GM12865 (cell line): ENCODE measurements around the gene ACOT7.
A peak's percentile ranks its signal among the peaks of the same experiment; 100 is the strongest.

ENCODE experiments used
- DNase-seq: peaks from one replicate; pipeline ENCODE4 v3.0.0; 2010; ENCODE audit warnings: low read depth
- H3K4me3 ChIP-seq: 2 replicates; pipeline ENCODE4 v1.5.1; 2011; ENCODE audit warnings: mild to moderate bottlenecking, low read depth, low read length, control low read depth
- TF ChIP-seq, protein P1 (sequence below): IDR thresholded peaks from 2 replicates; pipeline ENCODE4 v1.5.1; 2011; ENCODE audit warnings: low read length, control low read depth, low read depth, inconsistent platforms; ENCODE audit not compliant: insufficient read depth; ENCODE audit errors: missing control alignments

Gene ACOT7

DNA sequence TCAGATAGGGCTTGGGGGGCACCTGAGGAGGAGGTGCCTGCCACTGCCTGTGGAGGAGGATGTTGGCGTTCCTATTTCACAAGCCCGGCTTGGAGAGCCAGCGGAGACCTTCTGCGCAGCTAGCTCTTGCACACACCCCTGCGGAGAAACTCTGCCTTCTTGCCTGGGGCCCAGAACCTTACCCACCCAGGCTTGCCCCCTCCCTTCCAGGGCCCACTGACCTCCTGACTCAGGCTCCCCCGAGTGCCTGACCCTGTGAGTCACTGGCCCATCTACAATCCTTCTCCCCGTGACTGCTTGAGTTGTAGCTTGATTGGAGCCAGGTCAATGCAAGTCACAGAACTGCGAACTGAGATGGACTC, 22.7 kb upstream of the ACOT7 start:
- TF ChIP-seq, protein P1, sequence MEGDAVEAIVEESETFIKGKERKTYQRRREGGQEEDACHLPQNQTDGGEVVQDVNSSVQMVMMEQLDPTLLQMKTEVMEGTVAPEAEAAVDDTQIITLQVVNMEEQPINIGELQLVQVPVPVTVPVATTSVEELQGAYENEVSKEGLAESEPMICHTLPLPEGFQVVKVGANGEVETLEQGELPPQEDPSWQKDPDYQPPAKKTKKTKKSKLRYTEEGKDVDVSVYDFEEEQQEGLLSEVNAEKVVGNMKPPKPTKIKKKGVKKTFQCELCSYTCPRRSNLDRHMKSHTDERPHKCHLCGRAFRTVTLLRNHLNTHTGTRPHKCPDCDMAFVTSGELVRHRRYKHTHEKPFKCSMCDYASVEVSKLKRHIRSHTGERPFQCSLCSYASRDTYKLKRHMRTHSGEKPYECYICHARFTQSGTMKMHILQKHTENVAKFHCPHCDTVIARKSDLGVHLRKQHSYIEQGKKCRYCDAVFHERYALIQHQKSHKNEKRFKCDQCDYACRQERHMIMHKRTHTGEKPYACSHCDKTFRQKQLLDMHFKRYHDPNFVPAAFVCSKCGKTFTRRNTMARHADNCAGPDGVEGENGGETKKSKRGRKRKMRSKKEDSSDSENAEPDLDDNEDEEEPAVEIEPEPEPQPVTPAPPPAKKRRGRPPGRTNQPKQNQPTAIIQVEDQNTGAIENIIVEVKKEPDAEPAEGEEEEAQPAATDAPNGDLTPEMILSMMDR = no peak
- no peak for DNase-seq
- H3K4me3 ChIP-seq = no peak overlapping the region

DNA sequence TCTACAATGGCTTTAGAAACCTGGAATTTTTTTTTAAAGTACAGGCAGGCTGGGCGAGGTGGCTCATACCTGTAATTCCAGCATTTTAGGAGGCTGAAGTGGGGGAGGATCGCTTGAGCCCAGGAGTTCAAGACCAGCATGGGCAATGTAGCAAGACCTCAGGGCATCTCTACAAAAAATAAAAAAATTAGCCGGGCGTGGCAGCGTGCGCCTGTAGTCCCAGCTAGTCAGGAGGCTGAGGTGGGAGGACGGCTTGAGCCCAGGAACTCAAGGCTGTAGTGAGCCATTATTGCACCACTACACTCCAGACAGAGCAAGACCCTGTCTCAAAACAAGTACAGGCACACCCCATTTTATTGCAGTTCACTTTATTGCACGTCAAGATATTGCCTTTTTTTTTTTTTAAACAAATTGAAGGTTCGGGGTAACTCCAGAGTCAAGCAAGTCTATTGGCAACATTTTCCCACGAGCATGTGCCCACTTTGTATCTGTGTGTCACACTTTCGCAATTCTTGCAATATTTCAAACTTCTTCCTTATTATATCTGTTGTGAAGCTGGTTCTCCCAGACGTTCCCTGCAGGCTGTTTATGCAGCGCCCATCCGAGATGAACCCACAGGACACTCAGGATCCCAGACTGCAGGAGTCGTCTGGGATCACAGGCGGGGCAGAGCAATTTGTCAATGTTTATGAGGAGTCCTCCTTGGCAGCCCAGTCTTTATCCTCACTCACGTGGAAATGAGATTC, 21.5 kb upstream of the ACOT7 start:
- no peak overlapping the region for H3K4me3 ChIP-seq
- DNase-seq = no peak

DNA sequence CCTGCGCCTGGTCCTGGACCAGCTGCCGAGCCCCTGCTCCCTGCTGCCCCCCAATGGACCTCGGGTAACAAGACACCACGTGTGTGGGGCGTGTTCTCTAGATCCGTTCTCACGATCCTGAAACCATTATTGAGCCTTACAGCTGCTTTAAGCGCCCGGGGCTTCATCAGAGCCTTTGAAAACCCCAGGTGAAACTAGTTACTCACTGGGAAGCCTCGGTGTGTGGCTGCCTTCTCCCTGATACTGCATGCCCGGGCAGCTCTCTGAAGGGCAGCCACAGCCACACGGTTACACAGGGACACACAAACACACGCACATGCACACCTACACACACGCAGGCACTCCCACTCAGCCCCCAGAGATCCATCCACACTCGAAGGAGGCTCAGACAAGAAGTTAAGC, 20.9 kb upstream of the ACOT7 start:
- TF ChIP-seq, protein P1 = peak; percentile 53
- H3K4me3 ChIP-seq = no peak overlapping the region
- DNase-seq = peak; percentile 86

More for the DNA sequence above, 21.5 kb upstream of the ACOT7 start:
- TF ChIP-seq, protein P1 = no peak

DNA sequence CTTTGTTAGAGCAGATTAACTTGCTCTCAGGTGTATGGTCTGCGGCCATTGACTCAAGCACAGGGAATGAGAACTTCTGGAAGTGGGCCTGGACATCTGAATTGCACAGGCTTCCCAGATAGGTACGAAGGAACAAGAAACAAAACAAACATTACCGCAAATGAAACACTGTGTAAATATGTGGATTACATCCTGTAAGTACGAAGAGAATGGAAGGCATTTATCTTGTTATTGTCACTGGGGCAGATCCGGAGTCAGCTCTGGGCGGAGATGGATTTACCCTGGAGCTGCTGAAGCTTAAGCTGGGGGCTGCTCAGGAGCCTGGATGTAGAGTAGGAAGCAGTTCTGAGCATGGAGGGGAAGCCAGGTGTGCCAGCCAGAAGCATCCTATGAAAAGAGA, 19.3 kb upstream of the ACOT7 start:
- H3K4me3 ChIP-seq = no peak overlapping the region
- DNase-seq = no peak
- TF ChIP-seq, protein P1 = no peak

DNA sequence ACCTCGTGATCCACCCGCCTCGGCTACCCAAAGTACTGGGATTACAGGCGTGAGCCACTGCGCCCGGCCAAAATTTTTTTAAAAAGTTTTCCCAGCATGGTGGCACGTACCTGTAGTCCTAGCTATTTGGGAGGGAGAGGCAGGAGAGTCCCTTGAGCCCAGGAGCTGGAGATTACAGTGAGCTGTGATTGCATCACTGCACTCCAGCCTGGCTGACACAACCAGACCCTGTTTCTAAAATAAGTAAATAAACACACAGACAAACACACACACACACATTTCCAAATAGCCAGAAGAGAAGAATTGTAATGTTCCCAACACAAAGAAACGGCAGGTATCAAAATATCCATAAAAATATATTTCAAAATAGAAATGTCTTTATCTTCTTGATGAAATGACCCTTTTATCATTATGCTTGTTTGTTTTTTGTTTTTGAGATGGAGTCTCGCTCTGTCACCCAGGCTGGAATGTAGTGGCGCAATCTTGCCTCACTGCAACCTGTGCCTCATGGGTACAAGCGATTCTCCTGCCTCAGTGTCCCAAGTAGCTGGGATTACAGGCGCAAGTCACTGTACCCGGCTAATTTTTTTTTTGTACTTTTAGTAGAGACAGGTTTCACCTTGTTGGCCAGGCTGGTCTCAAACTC, 16.8 kb upstream of the ACOT7 start:
- TF ChIP-seq, protein P1 = no peak
- no peak for DNase-seq

DNA sequence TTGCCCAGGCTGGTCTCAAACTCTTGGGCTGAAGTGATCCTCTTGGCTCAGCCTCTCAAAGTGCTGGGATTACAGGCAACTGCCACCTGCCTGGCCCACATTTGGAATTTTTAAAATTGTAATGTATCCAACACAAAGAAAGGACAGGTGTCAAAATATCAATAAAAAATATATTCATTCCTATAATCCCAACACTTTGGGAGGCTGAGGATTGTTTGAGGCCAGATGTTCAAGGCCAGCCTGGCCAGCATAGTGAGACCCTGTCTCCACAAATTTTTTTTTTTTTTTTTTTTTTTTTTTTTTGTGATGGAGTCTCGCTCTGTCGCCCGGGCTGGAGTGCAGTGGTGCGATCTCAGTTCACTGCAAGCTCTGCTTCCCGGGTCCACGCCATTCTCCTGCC, 16.2 kb upstream of the ACOT7 start:
- TF ChIP-seq, protein P1 = no peak
- H3K4me3 ChIP-seq = no peak overlapping the region
- no peak for DNase-seq

More for the DNA sequence above, 16.8 kb upstream of the ACOT7 start:
- H3K4me3 ChIP-seq = no peak overlapping the region
